Measurements from ENCODE around the gene CRTC1.

DNA sequence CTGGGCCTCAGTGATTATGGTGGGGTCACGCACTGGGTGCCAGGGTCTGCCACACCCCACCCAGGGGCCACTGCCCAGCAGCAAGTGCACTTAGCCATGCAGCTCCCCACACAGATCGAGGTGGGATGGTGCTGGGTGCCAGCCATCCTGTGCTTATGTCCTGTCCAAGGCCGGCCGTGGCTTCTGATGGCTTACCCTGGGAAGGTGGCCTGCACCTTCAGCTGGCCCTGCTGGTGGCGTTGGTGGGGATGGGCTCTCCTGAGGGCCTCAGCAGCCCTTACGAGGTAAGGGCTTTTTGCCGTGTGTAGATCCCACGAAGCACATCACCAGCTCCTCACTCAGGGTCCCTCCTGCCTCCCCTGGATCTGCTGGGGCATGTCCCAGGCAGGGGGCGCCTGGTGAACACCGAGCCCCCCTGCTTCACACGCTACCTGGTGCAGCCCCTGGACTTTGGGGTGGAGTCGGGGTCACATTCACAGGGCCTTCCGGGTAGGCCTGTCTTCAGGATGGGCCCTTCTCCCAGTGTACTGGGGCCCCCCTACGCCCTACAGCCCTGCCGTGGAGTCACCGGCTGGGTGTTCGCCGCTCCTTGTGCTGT lies 46.6 kb downstream of the CRTC1 start:
- TF ChIP-seq, protein P1, sequence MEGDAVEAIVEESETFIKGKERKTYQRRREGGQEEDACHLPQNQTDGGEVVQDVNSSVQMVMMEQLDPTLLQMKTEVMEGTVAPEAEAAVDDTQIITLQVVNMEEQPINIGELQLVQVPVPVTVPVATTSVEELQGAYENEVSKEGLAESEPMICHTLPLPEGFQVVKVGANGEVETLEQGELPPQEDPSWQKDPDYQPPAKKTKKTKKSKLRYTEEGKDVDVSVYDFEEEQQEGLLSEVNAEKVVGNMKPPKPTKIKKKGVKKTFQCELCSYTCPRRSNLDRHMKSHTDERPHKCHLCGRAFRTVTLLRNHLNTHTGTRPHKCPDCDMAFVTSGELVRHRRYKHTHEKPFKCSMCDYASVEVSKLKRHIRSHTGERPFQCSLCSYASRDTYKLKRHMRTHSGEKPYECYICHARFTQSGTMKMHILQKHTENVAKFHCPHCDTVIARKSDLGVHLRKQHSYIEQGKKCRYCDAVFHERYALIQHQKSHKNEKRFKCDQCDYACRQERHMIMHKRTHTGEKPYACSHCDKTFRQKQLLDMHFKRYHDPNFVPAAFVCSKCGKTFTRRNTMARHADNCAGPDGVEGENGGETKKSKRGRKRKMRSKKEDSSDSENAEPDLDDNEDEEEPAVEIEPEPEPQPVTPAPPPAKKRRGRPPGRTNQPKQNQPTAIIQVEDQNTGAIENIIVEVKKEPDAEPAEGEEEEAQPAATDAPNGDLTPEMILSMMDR (IDR thresholded peaks at IDR 0.05; ENCODE audit: poor library complexity) = no peak
- TF ChIP-seq EZH2phosphoT487 (IDR thresholded peaks at IDR 0.05; ENCODE audit: low read depth, severe bottlenecking, unreplicated experiment) = no peak
- no peak for TF ChIP-seq EZH2 (IDR thresholded peaks at IDR 0.05; ENCODE audit: borderline replicate concordance)
